ENCODE measurements around the gene USH1G.
A peak's percentile ranks its signal among the peaks of the same experiment; 100 is the strongest.

The USH1G gene

DNA sequence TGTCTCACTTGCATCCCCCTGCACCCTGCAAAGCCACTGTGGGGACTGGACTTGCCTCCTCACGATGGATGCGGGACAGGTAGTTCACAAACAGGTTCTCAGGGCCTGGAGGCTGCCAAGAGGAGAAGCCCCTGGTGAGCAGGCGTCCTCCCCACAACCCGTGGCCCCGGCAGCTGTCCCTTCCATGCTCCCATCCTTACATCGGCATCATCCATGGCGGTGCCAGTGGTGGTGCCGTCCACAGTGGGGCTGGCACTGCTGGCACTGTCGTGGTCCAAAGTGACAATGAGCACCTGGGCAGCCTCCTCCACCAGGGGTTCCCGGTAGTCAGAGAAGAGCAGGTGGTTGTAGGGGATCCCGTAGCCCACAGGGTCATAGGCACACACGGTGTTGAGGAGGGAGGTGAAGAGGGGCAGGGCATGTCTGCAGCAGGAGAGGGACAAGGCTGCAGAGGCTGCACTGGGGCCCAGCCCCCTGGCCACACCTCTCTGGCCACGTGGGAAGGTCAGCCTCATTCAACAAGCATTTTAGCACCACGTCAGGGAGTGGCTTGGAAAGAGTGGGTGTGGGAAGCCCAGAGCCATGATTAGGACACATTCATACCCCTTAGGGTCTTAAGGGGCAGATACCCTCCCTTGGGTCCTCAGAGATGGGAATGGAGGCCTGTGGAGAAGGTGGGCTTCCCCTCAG, 36.9 kb upstream of the USH1G start:
- DNase-seq (ENCODE audit: low spot score): no peak
- TF ChIP-seq, protein P1, sequence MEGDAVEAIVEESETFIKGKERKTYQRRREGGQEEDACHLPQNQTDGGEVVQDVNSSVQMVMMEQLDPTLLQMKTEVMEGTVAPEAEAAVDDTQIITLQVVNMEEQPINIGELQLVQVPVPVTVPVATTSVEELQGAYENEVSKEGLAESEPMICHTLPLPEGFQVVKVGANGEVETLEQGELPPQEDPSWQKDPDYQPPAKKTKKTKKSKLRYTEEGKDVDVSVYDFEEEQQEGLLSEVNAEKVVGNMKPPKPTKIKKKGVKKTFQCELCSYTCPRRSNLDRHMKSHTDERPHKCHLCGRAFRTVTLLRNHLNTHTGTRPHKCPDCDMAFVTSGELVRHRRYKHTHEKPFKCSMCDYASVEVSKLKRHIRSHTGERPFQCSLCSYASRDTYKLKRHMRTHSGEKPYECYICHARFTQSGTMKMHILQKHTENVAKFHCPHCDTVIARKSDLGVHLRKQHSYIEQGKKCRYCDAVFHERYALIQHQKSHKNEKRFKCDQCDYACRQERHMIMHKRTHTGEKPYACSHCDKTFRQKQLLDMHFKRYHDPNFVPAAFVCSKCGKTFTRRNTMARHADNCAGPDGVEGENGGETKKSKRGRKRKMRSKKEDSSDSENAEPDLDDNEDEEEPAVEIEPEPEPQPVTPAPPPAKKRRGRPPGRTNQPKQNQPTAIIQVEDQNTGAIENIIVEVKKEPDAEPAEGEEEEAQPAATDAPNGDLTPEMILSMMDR (IDR thresholded peaks at IDR 0.05; ENCODE audit: extremely low read depth, missing control alignments): no peak

DNA sequence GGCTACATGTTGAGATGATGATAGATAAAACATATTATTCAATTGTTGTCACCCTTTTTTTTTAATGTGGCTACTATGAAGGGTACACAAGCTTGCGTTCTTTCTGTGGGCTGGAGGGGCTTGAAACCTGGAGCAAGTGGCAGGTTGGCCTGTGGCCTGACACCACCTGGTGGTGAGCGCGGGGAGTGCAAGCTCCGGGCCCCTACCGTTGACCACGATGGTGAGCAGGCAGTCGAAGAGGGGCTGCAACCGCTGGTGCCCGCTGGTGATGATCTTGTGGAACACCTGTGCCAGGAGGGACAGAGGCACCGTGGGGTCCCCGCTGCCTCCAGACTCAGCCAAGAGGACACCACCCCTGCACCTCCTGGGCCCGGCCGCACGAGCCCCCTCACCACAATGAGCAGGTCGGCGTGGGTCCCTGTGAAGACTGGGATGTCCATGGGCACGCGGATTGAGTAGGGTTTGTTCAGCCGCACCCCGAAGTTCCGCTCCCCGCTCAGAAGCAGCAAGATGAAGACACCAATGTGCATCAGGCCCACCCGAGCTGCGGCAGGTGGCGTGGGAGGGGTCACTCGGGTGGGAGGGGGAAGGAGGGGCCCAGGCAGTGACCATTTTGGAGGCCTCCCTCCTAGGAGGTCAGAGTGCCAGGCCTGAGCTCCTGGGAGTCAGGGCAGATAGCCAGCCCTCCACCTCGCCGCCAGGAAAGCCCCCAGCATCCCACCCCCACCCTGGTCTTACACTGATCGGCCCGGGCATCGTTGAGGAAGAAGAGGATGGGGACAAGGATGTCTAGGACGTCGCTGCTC, 35.1 kb upstream of the USH1G start:
- DNase-seq (ENCODE audit: low spot score): peak; percentile 90
- TF ChIP-seq, protein P1 (IDR thresholded peaks at IDR 0.05; ENCODE audit: extremely low read depth, missing control alignments): peak; percentile 94

DNA sequence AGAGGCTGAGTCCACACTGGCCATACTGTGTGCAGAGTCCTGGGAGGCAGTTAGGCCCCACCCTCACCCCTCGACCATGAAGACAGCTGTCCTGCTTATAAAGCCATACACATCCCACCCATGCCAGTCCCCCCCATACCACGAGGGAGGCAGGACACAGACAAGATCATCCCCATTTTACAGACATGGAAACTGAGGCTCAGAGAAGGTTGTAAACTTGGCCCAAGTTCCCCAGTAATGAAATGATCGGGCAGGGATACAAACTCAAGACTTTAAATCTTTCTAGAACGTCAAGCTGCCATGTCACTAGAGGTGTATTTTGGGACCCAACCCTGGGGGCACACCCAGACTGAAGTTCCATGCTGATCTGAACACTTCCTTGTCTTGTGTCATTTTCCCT, 33.0 kb upstream of the USH1G start:
- TF ChIP-seq, protein P1 (IDR thresholded peaks at IDR 0.05; ENCODE audit: extremely low read depth, missing control alignments): no peak
- no peak for DNase-seq (ENCODE audit: low spot score)

DNA sequence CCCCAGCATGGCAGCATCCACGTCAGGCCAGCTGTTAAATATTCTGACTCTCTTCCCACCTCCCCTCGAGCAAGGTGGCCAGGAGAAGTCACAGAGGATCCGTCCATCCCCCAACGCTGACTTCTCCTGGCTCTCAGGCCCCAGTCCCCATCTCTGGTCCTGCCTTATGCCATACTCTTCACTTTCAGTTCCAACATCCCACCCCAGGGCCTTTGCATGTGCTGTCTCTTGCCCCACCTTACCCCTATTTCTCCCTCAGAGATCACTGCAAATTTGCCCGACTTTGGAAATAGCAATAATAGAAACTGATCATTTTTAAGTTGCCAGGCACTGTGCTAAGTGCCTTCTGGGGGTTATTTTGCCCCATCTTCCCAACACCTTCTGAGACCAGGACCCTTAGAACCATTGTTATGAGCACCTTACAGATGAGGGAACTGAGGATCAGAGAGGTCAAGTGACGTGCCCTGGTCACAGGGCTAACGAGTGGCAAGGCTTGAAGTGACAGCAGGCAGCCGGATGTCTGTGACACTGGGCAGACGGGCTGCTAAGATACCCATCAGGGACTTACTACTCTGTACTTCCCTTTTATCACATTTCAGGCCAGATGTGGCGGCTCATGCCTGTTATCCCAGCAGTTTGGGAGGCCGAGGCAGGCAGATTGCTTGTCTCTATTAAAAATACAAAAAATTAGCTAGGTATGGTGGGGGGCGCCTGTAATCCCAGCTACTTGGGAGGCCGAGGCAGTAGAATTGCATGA, 31.8 kb upstream of the USH1G start:
- TF ChIP-seq, protein P1 (IDR thresholded peaks at IDR 0.05; ENCODE audit: extremely low read depth, missing control alignments): no peak
- no peak for DNase-seq (ENCODE audit: low spot score)

DNA sequence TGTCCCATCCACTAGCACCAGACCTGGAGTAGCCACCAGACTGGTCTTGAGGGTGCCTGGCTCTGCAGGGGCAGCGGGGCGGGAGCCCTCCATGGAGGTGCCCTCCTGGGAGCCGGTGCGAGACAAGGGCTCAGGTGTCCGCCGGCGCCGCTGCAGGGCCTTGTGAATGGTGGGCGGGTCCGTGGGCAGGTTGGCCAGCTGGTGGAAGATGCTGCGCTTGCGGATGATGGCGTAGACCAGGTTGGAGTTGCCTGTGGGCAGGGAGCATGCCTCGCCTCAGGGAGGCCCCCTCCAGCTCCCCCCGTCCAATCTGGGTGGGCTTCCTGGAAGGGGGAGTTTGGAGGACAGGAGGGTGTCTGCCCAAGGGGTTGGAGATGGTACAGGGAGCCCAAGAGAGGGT, 31.1 kb upstream of the USH1G start:
- DNase-seq (ENCODE audit: low spot score): no peak
- TF ChIP-seq, protein P1 (IDR thresholded peaks at IDR 0.05; ENCODE audit: extremely low read depth, missing control alignments): no peak

DNA sequence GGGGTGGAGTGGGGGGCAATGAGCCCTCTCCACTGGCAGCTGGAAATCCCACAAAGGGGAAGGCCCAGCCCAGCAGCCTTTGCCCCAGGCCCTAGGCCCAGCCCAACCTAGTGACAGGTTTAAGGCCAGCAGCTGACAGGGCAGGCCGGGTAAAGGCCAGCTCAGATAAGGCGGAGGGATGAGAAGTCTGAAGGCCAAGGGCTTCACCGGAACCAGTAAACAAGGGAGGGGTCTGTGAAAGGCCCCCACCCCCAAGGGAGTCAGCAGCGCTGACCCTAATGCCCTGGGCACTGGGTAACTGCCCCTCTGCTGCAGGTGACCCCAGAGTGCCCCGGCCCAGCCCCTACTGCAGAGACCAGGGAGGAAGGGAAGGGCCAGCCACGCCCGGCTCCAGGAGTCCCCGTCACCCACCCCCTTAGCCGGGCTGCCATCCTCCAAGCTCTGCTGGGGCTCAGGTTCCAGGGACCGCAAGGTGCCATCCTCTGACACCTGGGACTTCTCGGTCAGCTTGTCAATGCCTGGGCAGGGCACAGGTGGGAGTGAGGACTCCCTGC, 30.2 kb upstream of the USH1G start:
- no peak for DNase-seq (ENCODE audit: low spot score)
- TF ChIP-seq, protein P1 (IDR thresholded peaks at IDR 0.05; ENCODE audit: extremely low read depth, missing control alignments): no peak
